ENCODE results near the gene LCK. TPM values are rescaled to one million over a fixed set of nuclear protein-coding genes. Genes with fewer than 3 reads are reported as not detected.

The LCK gene
- total and polyA plus RNA-seq, 9 of the 15 experiments (the other 6 are each of a cell fraction or from before 2014, with no cell fraction given) = 0.04 to 0.47 (median 0.13) TPM; not detected in 6

DNA sequence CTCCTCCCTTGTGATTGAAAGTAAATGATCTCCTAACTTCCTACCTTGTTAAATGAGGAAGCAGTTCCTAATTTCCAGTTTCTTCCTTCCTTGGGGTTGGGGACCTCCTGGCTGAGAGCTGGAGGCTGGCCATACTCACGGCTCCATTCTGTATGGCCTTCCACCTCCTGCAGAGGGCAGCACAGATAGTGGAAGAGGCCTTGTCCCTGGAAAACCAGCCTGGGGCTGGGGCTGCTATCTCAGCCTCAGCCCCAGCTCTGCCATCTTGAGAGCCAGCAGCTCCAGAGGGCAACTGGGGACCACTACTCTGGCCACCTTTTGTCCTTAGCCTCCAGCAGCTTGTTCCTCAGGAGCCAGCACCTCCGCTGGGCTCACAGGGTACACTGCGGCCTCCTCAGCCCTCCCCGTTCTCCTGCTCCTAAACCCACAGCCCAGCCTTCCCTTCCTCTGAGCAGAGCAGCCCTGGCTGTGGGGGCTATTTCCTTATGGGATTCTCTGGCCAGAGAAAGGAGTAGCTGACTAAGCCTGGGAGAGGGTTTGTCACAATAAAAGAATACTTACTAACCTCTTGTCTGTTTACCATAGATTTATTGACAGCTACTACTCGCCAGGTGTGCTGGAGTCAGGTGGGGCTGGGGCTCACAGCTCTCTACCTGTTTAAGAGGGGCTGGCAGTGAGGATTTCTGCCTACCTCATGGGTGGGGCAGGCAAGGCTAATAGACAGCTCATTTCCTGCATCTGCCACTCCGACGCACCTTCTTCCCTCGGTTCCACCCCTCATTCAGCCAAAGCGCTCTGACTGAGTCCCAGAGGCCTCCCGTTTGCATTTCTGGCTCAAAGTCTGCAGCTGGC, 35.2 kb upstream of the LCK start (continued):
- TF ChIP-seq, protein P1, sequence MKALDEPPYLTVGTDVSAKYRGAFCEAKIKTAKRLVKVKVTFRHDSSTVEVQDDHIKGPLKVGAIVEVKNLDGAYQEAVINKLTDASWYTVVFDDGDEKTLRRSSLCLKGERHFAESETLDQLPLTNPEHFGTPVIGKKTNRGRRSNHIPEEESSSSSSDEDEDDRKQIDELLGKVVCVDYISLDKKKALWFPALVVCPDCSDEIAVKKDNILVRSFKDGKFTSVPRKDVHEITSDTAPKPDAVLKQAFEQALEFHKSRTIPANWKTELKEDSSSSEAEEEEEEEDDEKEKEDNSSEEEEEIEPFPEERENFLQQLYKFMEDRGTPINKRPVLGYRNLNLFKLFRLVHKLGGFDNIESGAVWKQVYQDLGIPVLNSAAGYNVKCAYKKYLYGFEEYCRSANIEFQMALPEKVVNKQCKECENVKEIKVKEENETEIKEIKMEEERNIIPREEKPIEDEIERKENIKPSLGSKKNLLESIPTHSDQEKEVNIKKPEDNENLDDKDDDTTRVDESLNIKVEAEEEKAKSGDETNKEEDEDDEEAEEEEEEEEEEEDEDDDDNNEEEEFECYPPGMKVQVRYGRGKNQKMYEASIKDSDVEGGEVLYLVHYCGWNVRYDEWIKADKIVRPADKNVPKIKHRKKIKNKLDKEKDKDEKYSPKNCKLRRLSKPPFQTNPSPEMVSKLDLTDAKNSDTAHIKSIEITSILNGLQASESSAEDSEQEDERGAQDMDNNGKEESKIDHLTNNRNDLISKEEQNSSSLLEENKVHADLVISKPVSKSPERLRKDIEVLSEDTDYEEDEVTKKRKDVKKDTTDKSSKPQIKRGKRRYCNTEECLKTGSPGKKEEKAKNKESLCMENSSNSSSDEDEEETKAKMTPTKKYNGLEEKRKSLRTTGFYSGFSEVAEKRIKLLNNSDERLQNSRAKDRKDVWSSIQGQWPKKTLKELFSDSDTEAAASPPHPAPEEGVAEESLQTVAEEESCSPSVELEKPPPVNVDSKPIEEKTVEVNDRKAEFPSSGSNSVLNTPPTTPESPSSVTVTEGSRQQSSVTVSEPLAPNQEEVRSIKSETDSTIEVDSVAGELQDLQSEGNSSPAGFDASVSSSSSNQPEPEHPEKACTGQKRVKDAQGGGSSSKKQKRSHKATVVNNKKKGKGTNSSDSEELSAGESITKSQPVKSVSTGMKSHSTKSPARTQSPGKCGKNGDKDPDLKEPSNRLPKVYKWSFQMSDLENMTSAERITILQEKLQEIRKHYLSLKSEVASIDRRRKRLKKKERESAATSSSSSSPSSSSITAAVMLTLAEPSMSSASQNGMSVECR (CRISPR knock-in tag; IDR thresholded peaks at IDR 0.05) = no peak
- TF ChIP-seq ZNF274 (IDR thresholded peaks at IDR 0.05; ENCODE audit: borderline replicate concordance, low read depth, low read length) (no peak), AFF4 (CRISPR knock-in tag; IDR thresholded peaks at IDR 0.05) (no peak), SIN3B (IDR thresholded peaks at IDR 0.05; ENCODE audit: low read depth) (no peak), FIP1L1 (IDR thresholded peaks at IDR 0.05; ENCODE audit: low read depth, low read length, poor library complexity, severe bottlenecking) (no peak), ZNF165 (CRISPR knock-in tag; IDR thresholded peaks at IDR 0.05; ENCODE audit: borderline replicate concordance) (no peak), NCOR1 (IDR thresholded peaks at IDR 0.05) (no peak), CHD4 (IDR thresholded peaks at IDR 0.05; ENCODE audit: insufficient read depth, insufficient replicate concordance, low read depth, low read length, poor library complexity, severe bottlenecking) (no peak), ZNF143 (CRISPR knock-in tag; IDR thresholded peaks at IDR 0.05) (no peak), PHF8 (IDR thresholded peaks at IDR 0.05; ENCODE audit: borderline replicate concordance, low read length) (no peak)
- TF ChIP-seq, protein P2, sequence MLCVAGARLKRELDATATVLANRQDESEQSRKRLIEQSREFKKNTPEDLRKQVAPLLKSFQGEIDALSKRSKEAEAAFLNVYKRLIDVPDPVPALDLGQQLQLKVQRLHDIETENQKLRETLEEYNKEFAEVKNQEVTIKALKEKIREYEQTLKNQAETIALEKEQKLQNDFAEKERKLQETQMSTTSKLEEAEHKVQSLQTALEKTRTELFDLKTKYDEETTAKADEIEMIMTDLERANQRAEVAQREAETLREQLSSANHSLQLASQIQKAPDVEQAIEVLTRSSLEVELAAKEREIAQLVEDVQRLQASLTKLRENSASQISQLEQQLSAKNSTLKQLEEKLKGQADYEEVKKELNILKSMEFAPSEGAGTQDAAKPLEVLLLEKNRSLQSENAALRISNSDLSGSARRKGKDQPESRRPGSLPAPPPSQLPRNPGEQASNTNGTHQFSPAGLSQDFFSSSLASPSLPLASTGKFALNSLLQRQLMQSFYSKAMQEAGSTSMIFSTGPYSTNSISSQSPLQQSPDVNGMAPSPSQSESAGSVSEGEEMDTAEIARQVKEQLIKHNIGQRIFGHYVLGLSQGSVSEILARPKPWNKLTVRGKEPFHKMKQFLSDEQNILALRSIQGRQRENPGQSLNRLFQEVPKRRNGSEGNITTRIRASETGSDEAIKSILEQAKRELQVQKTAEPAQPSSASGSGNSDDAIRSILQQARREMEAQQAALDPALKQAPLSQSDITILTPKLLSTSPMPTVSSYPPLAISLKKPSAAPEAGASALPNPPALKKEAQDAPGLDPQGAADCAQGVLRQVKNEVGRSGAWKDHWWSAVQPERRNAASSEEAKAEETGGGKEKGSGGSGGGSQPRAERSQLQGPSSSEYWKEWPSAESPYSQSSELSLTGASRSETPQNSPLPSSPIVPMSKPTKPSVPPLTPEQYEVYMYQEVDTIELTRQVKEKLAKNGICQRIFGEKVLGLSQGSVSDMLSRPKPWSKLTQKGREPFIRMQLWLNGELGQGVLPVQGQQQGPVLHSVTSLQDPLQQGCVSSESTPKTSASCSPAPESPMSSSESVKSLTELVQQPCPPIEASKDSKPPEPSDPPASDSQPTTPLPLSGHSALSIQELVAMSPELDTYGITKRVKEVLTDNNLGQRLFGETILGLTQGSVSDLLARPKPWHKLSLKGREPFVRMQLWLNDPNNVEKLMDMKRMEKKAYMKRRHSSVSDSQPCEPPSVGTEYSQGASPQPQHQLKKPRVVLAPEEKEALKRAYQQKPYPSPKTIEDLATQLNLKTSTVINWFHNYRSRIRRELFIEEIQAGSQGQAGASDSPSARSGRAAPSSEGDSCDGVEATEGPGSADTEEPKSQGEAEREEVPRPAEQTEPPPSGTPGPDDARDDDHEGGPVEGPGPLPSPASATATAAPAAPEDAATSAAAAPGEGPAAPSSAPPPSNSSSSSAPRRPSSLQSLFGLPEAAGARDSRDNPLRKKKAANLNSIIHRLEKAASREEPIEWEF (CRISPR knock-in tag; IDR thresholded peaks at IDR 0.05) = no peak

Data from K562 (cell line).